ENCODE data around the gene MTHFD1L. TPM values are rescaled to one million over a fixed set of nuclear protein-coding genes. Genes with fewer than 3 reads are reported as not detected.

MTHFD1L gene
- total and polyA plus RNA-seq, 7 donors, result 0.60 to 17.9 (median 3.0) TPM

DNA sequence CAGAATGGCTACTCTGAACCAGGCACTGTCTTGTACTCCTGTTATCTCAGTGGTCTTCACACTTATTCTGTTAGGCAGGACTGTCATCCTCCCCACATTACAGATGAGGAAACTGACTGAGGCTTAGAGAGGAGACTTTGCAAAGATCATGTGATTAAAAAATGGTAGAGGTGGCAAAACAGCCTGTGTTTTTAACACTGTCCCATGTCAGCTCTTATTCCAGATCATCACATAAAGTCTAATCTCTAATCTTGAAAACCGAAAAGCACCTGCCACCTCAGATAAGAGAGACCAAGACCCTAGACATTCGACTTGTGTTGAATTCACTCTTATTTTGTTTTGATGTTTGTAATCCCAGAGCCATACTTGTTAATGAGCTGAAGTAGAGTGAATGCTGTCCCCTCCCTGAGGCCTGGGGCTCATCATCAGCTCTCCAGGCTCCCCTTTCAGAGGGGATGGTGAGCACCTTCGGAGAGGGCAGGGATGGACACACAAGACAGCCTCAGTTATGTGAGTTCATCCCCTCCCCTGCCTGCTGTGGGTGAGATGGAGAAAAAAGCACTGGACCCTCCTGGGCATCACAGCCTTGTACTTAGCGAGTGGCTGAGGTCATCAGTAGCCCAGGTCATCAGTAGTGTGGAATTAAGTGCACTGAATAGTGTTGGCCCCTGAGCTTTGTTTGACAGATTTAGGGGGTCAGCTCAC, 30.6 kb downstream of the MTHFD1L start:
- WGBS, 2 donors, result 66 to 71% methylated on average over 4 of the region's 4 CpGs
- Histone ChIP-seq H3K4me1 (peaks cover 0 to 37% (median 24%) of the 10 kb centered on the region in 4 donors), H3K27ac (no peak overlapping the region), H3K36me3 (no peaks in the 10 kb centered on the region), H3K27me3 (no peaks in the 10 kb centered on the region), H3K4me3 (no peak overlapping the region), H3K9me3 (no peaks in the 10 kb centered on the region)
- TF ChIP-seq, protein P1, sequence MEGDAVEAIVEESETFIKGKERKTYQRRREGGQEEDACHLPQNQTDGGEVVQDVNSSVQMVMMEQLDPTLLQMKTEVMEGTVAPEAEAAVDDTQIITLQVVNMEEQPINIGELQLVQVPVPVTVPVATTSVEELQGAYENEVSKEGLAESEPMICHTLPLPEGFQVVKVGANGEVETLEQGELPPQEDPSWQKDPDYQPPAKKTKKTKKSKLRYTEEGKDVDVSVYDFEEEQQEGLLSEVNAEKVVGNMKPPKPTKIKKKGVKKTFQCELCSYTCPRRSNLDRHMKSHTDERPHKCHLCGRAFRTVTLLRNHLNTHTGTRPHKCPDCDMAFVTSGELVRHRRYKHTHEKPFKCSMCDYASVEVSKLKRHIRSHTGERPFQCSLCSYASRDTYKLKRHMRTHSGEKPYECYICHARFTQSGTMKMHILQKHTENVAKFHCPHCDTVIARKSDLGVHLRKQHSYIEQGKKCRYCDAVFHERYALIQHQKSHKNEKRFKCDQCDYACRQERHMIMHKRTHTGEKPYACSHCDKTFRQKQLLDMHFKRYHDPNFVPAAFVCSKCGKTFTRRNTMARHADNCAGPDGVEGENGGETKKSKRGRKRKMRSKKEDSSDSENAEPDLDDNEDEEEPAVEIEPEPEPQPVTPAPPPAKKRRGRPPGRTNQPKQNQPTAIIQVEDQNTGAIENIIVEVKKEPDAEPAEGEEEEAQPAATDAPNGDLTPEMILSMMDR (IDR thresholded peaks at IDR 0.05), result no peak
- no peak for TF ChIP-seq EP300 (IDR thresholded peaks at IDR 0.05)
- TF ChIP-seq POLR2AphosphoS5 (IDR thresholded peaks at IDR 0.05), result no peak
- no peak for TF ChIP-seq POLR2A (IDR thresholded peaks at IDR 0.05)
- peak; percentile 20 for DNase-seq
- intact Hi-C loops (cut with DNase I), result no loop called here

DNA sequence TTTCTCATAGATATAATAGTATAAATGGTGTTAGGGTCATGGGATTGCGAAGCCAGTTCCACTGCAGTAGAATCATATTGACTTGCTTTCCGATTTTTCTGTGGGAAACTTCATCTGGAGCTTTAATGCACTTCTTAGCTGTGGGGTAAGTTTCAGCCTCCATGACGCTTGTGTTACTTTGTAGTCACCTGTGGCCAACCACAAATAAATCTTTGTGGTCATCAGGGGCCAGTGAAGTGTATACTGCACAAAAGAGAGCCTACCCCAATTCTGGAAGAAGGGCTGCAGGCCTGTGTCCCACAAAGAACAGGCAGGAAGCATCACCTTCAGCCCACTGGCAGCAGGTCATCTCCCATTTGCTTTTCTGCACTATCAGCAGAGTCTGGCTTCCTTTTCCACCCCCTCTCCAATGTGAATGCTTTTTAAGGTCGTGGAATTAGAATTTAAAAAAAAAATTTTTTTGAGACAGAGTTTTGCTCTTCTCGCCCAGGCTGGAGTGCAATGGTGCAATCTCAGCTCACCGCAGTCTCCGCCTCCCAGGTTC, 32.0 kb downstream of the MTHFD1L start:
- no peak for TF ChIP-seq POLR2A (IDR thresholded peaks at IDR 0.05)
- no peak for TF ChIP-seq EP300 (IDR thresholded peaks at IDR 0.05)
- TF ChIP-seq POLR2AphosphoS5 (IDR thresholded peaks at IDR 0.05), result no peak
- TF ChIP-seq, protein P1 (IDR thresholded peaks at IDR 0.05), result no peak
- H3K27ac ChIP-seq, result peak overlapping the region in 1 of 4 donors; percentile 67
- intact Hi-C loops (cut with DNase I), result no loop called here
- peak; percentile 25 for DNase-seq
- H3K36me3 ChIP-seq, result no peaks in the 10 kb centered on the region
- H3K4me1 ChIP-seq, result peaks cover 0 to 41% (median 24%) of the 10 kb centered on the region in 4 donors
- H3K4me3 ChIP-seq, result no peak overlapping the region
- 88 to 95% methylated on average over 7 of the region's 7 CpGs for WGBS, 2 donors
- H3K27me3 ChIP-seq, result no peaks in the 10 kb centered on the region
- no peaks in the 10 kb centered on the region for H3K9me3 ChIP-seq

DNA sequence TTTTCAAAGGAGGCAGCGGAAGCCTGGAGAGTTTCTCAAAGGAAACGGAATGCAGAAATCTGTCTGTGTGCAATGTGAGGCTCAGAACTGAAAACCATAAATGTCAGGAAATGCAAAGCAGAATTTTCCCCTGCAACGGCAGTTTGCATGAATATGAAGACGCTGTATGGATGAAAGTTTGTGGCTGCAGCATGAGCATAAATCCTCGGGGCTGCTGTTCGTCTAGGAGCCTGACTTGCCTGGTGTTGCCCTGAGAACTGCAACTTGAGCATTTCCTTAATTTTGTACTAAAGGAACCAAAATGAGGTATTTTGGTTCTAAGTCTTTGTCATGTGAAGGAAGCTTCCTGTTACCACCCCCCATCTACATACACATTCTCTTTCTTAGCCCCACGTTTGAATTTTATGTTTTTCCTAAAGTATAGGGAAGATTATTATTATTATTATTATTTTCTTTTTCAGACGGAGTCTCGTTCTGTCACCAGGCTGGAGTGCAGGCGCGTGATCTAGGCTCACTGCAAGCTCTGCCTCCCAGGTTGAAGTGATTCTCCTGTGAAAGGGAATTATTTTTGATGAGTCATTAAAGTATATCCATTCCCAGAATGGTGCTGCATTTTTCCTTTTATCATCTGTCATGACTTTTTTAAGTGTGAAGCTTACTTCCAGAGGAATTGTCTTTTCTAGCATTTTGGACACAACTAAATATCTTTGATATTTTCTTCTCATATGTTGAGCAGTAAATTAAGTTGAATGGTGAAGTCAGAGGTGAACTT, 33.1 kb downstream of the MTHFD1L start:
- WGBS, 2 donors, result 77 to 89% methylated on average over 11 of the region's 11 CpGs
- peak in 1 of 4 donors; percentile 30 for TF ChIP-seq POLR2AphosphoS5 (IDR thresholded peaks at IDR 0.05)
- no peak for TF ChIP-seq EP300 (IDR thresholded peaks at IDR 0.05)
- TF ChIP-seq, protein P1 (IDR thresholded peaks at IDR 0.05), result no peak
- TF ChIP-seq POLR2A (IDR thresholded peaks at IDR 0.05), result no peak
- Histone ChIP-seq H3K27me3 (no peaks in the 10 kb centered on the region), H3K4me1 (peaks cover 0 to 42% (median 25%) of the 10 kb centered on the region in 4 donors), H3K4me3 (peak overlapping the region in 3 of 4 donors; percentile 4 to 23 (median 9)), H3K27ac (peak overlapping the region in 1 of 4 donors; percentile 67), H3K9me3 (no peaks in the 10 kb centered on the region), H3K36me3 (no peaks in the 10 kb centered on the region)
- peak; percentile 47 for DNase-seq
- intact Hi-C loops (cut with DNase I), result no loop called here

DNA sequence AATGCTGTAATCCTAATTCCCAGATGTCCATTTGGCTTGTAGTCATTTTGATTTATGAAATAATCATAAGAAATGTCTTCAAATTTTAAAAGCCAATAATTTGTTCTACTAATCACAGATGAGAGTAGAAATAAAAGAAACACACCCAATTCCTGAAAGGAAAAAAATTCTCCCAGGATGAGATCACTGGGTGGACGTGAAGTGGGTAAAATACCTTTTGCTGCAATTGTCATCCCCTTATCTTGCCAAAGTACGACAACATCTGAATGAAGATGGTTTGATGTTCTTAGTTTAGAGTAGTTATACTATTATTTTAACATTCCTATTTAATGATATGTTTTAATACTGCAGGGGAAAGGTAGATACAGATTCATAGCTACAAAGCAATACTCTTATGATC, 33.7 kb downstream of the MTHFD1L start:
- H3K4me3 ChIP-seq, result no peak overlapping the region
- H3K4me1 ChIP-seq, result peaks cover 0 to 42% (median 25%) of the 10 kb centered on the region in 4 donors
- no peaks in the 10 kb centered on the region for H3K36me3 ChIP-seq
- TF ChIP-seq POLR2AphosphoS5 (IDR thresholded peaks at IDR 0.05) (no peak), POLR2A (IDR thresholded peaks at IDR 0.05) (no peak), EP300 (IDR thresholded peaks at IDR 0.05) (no peak)
- TF ChIP-seq, protein P1 (IDR thresholded peaks at IDR 0.05), result no peak
- H3K27me3 ChIP-seq, result no peaks in the 10 kb centered on the region
- intact Hi-C loops (cut with DNase I), result no loop called here
- no peak for DNase-seq
- H3K27ac ChIP-seq, result peak overlapping the region in 1 of 4 donors; percentile 67
- WGBS, 2 donors, result 90 to 93% methylated on average over 2 of the region's 2 CpGs
- H3K9me3 ChIP-seq, result no peaks in the 10 kb centered on the region
